GM18502 (cell line): ENCODE measurements around the gene GABRB3.

Experiments used
- ATAC-seq: cut with Tn5 transposase; IDR thresholded peaks from one replicate; pipeline ENCODE4 v1.9.1; 2021; ENCODE audit warnings: mild to moderate bottlenecking; ENCODE audit not compliant: unreplicated experiment, poor library complexity

GABRB3 gene

GRCh38 chr15:26572602-26573350 lies 200.1 kb downstream of the GABRB3 start:
- ATAC-seq: no peak

- no peak for ATAC-seq
These were observed 201.5 kb downstream of the GABRB3 start for GRCh38 chr15:26571346-26571745.

GRCh38 chr15:26565542-26565941 lies 207.3 kb downstream of the GABRB3 start:
- no peak for ATAC-seq

- ATAC-seq: no peak
These were observed 208.5 kb downstream of the GABRB3 start for GRCh38 chr15:26564361-26564760.

- ATAC-seq: no peak
These were observed 210.5 kb downstream of the GABRB3 start for GRCh38 chr15:26562336-26562735.

- no peak for ATAC-seq
These were observed 211.0 kb downstream of the GABRB3 start for GRCh38 chr15:26561896-26562295.

- ATAC-seq: no peak
These were observed 211.7 kb downstream of the GABRB3 start for GRCh38 chr15:26561130-26561529.

- ATAC-seq: no peak
These were observed 217.0 kb downstream of the GABRB3 start for GRCh38 chr15:26555898-26556297.

- ATAC-seq: no peak
These were observed 221.4 kb downstream of the GABRB3 start for GRCh38 chr15:26551473-26551872.

GRCh38 chr15:26550880-26551279 lies 222.0 kb downstream of the GABRB3 start:
- ATAC-seq: no peak

GRCh38 chr15:26537663-26538062 lies 235.2 kb downstream of the GABRB3 start:
- no peak for ATAC-seq

GRCh38 chr15:26531489-26531888 lies 241.4 kb downstream of the GABRB3 start:
- no peak for ATAC-seq

- ATAC-seq: no peak
These were observed 247.8 kb downstream of the GABRB3 start for GRCh38 chr15:26525096-26525495.

- no peak for ATAC-seq
These were observed 251.1 kb downstream of the GABRB3 start for GRCh38 chr15:26521691-26522198.

- ATAC-seq: no peak
These were observed 251.7 kb downstream of the GABRB3 start for GRCh38 chr15:26521130-26521529.

- ATAC-seq: no peak
These were observed 254.0 kb downstream of the GABRB3 start for GRCh38 chr15:26518885-26519284.

GRCh38 chr15:26516102-26516980 lies 256.5 kb downstream of the GABRB3 start:
- ATAC-seq: no peak

GRCh38 chr15:26504009-26504408 lies 268.9 kb downstream of the GABRB3 start:
- no peak for ATAC-seq
